Subcutaneous abdominal adipose tissue (tissue), 5 donors: Measurements from ENCODE around the gene KDM5A.
"Not testable (repeated sequence)": the region's sequence is repeated elsewhere in the genome, so short reads cannot be mapped to it uniquely, and the experiment has no call there.

ENCODE experiments used
- H3K27ac ChIP-seq: one replicate; pipeline ENCODE4 v1.7.0; 2013; ENCODE audit warnings: low read depth, mild to moderate bottlenecking, inconsistent platforms, low read length, moderate library complexity
- H3K27me3 ChIP-seq, 5 donors: one replicate each; pipeline ENCODE4 v1.7.0; 2013; ENCODE audit warnings: low read length in 5 of 5, inconsistent platforms in 1 of 5; ENCODE audit not compliant: control insufficient read depth in 5 of 5, insufficient read depth in 4 of 5
- H3K36me3 ChIP-seq, 5 donors: one replicate each; pipeline ENCODE4 v1.7.0; 2013; ENCODE audit warnings: low read length in 5 of 5; ENCODE audit not compliant: control insufficient read depth in 5 of 5, insufficient read depth in 5 of 5
- H3K4me1 ChIP-seq, 5 donors: one replicate each; pipeline ENCODE4 v1.7.0; 2013; ENCODE audit warnings: low read length in 5 of 5, mild to moderate bottlenecking in 3 of 5, moderate library complexity in 1 of 5; ENCODE audit not compliant: control insufficient read depth in 5 of 5, insufficient read depth in 5 of 5
- H3K4me3 ChIP-seq, 5 donors: one replicate each; pipeline ENCODE4 v1.7.0; 2013; ENCODE audit warnings: low read length in 5 of 5, low read depth in 1 of 5
- H3K9ac ChIP-seq, 5 donors: one replicate each; pipeline ENCODE4 v1.7.0; 2013; ENCODE audit warnings: low read length in 5 of 5, mild to moderate bottlenecking in 4 of 5, moderate library complexity in 3 of 5
- H3K9me3 ChIP-seq, 5 donors: one replicate each; pipeline ENCODE4 v1.7.0; 2013; ENCODE audit warnings: low read length in 5 of 5; ENCODE audit not compliant: control insufficient read depth in 5 of 5
- donor health status: healthy.
- donor health status: healthy.
- donor health status: healthy.
- donor health status: healthy.
- donor health status: healthy.

The KDM5A gene

GRCh38 chr12:388012-388411 lies 1.1 kb downstream of the KDM5A start:
- Histone ChIP-seq H3K4me1 (peaks cover 0 to 40% (median 39%) of the 10 kb centered on the region in 5 donors), H3K9ac (peak overlapping the region; percentile 86 to 99 (median 95)), H3K4me3 (peak overlapping the region; percentile 93 to 99 (median 94)), H3K36me3 (peaks cover 7 to 19% (median 15%) of the 10 kb centered on the region in 5 donors), H3K9me3 (no peaks in the 10 kb centered on the region), H3K27ac (peak overlapping the region; percentile 98), H3K27me3 (no peaks in the 10 kb centered on the region)

GRCh38 chr12:386651-387050 lies 2.5 kb downstream of the KDM5A start:
- H3K27ac ChIP-seq = no peak overlapping the region
- peaks cover 7 to 32% (median 28%) of the 10 kb centered on the region in 5 donors for H3K36me3 ChIP-seq
- peaks cover 0 to 40% (median 39%) of the 10 kb centered on the region in 5 donors for H3K4me1 ChIP-seq
- H3K4me3 ChIP-seq = peak overlapping the region in 1 of 5 donors; percentile 99
- H3K9me3 ChIP-seq = no peaks in the 10 kb centered on the region
- H3K27me3 ChIP-seq = no peaks in the 10 kb centered on the region
- peak overlapping the region in 3 of 5 donors; percentile 33 to 97 (median 35) for H3K9ac ChIP-seq

- not testable (repeated sequence) for H3K4me1 ChIP-seq, H3K27me3 ChIP-seq, H3K9ac ChIP-seq, H3K4me3 ChIP-seq, H3K9me3 ChIP-seq, H3K27ac ChIP-seq
- H3K36me3 ChIP-seq = peaks cover 16 to 38% (median 35%) of the 10 kb centered on the region in 5 donors
Observed at GRCh38 chr12:370739-371485, 18.2 kb downstream of the KDM5A start.

GRCh38 chr12:367972-368371 lies 21.1 kb downstream of the KDM5A start:
- Histone ChIP-seq H3K4me3 (no peak overlapping the region), H3K9me3 (peaks cover 3 to 8% (median 7%) of the 10 kb centered on the region in 5 donors), H3K27me3 (no peaks in the 10 kb centered on the region), H3K4me1 (no peaks in the 10 kb centered on the region), H3K27ac (no peak overlapping the region), H3K36me3 (peaks cover 36 to 54% (median 51%) of the 10 kb centered on the region in 5 donors), H3K9ac (no peak overlapping the region)

- Histone ChIP-seq H3K9me3 (peaks cover 3 to 8% (median 7%) of the 10 kb centered on the region in 5 donors), H3K4me1 (no peaks in the 10 kb centered on the region), H3K27me3 (no peaks in the 10 kb centered on the region), H3K4me3 (no peak overlapping the region), H3K27ac (no peak overlapping the region), H3K36me3 (peaks cover 46 to 65% (median 62%) of the 10 kb centered on the region in 5 donors), H3K9ac (no peak overlapping the region)
Observed at GRCh38 chr12:366820-367219, 22.3 kb downstream of the KDM5A start.

- no peak overlapping the region for H3K27ac ChIP-seq
- H3K27me3 ChIP-seq = no peaks in the 10 kb centered on the region
- H3K9ac ChIP-seq = no peak overlapping the region
- peaks cover 0 to 8% (median 5%) of the 10 kb centered on the region in 5 donors for H3K9me3 ChIP-seq
- peaks cover 61 to 85% (median 66%) of the 10 kb centered on the region in 5 donors for H3K36me3 ChIP-seq
- H3K4me1 ChIP-seq = no peaks in the 10 kb centered on the region
- H3K4me3 ChIP-seq = no peak overlapping the region
Observed at GRCh38 chr12:359091-359490, 30.0 kb downstream of the KDM5A start.

- no peak overlapping the region for H3K27ac ChIP-seq
- no peak overlapping the region for H3K4me3 ChIP-seq
- H3K27me3 ChIP-seq = no peaks in the 10 kb centered on the region
- peaks cover 51 to 89% (median 69%) of the 10 kb centered on the region in 5 donors for H3K36me3 ChIP-seq
- H3K9ac ChIP-seq = no peak overlapping the region
- no peaks in the 10 kb centered on the region for H3K4me1 ChIP-seq
- peaks cover 0 to 8% (median 5%) of the 10 kb centered on the region in 5 donors for H3K9me3 ChIP-seq
Observed at GRCh38 chr12:356276-356988, 32.7 kb downstream of the KDM5A start.

GRCh38 chr12:351197-351596 lies 37.9 kb downstream of the KDM5A start:
- H3K27me3 ChIP-seq, H3K4me3 ChIP-seq, H3K9me3 ChIP-seq, H3K4me1 ChIP-seq, H3K27ac ChIP-seq, H3K9ac ChIP-seq: not testable (repeated sequence)
- peaks cover 34 to 65% (median 55%) of the 10 kb centered on the region in 5 donors for H3K36me3 ChIP-seq

GRCh38 chr12:349625-350024 lies 39.5 kb downstream of the KDM5A start:
- not testable (repeated sequence) for H3K9me3 ChIP-seq, H3K27me3 ChIP-seq, H3K4me1 ChIP-seq, H3K9ac ChIP-seq, H3K27ac ChIP-seq, H3K4me3 ChIP-seq
- peaks cover 18 to 50% (median 45%) of the 10 kb centered on the region in 5 donors for H3K36me3 ChIP-seq

GRCh38 chr12:343036-343435 lies 46.1 kb downstream of the KDM5A start:
- not testable (repeated sequence) for H3K27me3 ChIP-seq, H3K27ac ChIP-seq, H3K4me3 ChIP-seq, H3K4me1 ChIP-seq, H3K9ac ChIP-seq, H3K9me3 ChIP-seq
- peaks cover 19 to 39% (median 22%) of the 10 kb centered on the region in 5 donors for H3K36me3 ChIP-seq
